BJ (cell line): ENCODE measurements around the gene ID2. TPM values are rescaled to one million over a fixed set of nuclear protein-coding genes. Genes with fewer than 3 reads are reported as not detected.

Source experiments
- CTCF ChIA-PET: fragments of 350-600 bp; formaldehyde crosslinking; extraction: SDS; loops from one replicate; lab custom pipeline; 2021; ENCODE audit warnings: antibody characterized with exemption, inconsistent platforms; lab: Yijun Ruan, JAX
- POLR2A ChIA-PET: fragments of 300-600 bp; sonication (Branson Sonifier 250); formaldehyde crosslinking; extraction: SDS; loops from one replicate; lab custom pipeline; 2021; ENCODE audit warnings: antibody characterized with exemption; lab: Charles Lee
- DNase-seq: peaks from one replicate; pipeline ENCODE4 v3.0.0-alpha.2; 2011; ENCODE audit warnings: low read depth
- H3K27me3 ChIP-seq: 2 replicates; pipeline ENCODE4 v1.6.0; 2011; ENCODE audit warnings: low read length; ENCODE audit not compliant: control insufficient read depth, insufficient read depth
- H3K36me3 ChIP-seq: 2 replicates; pipeline ENCODE4 v1.5.1; 2011; ENCODE audit warnings: low read length; ENCODE audit not compliant: control insufficient read depth, insufficient read depth
- H3K4me3 ChIP-seq: 2 replicates; pipeline ENCODE4 v1.5.1; 2011; ENCODE audit warnings: low read depth, mild to moderate bottlenecking, control low read depth, low read length
- polyA plus RNA-seq: library from polyadenylated mRNA; depleted of rRNA; stranded (reverse); fragments of >200 nt; gene quantifications from 2 replicates; pipeline ENCODE4 v1.2.3, GENCODE V29; 2011
- TF ChIP-seq, protein P1 (sequence below): IDR thresholded peaks from 2 replicates; pipeline ENCODE4 v1.5.1; 2011; ENCODE audit warnings: low read depth, mild to moderate bottlenecking, control low read depth, inconsistent platforms, low read length, moderate library complexity; ENCODE audit not compliant: insufficient read depth

ID2 gene
- polyA plus RNA-seq, 1 experiment, result 242 TPM

DNA sequence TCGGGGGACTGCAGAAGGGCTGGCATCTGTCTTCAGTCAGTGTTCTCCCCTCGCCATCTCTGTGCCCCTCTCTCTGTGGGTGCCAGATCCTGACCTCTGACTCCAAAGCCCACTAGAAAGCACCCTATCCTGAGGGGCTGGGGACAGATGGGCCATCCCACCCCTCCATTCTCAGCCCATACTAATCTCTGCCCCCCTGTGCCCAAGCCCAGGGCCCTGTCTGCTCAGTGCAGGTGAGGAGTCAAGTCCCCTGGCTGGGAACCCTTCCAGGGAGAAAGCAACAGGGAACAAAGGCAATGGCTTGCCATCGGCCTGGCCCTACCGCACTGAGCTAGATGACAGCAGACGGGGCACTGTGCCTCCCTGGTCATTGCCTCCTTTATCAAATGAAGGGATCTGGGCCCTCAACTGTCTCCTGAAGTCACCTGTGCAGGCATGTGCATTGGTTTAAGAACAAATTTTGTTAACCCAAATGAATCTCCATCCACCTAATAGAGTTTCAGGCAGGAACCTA, 42.7 kb upstream of the ID2 start:
- no peaks in the 10 kb centered on the region for H3K36me3 ChIP-seq
- no peak overlapping the region for H3K4me3 ChIP-seq
- ChIA-PET POLR2A (no interaction called here), CTCF (interaction anchor here (1.1 kb wide), 1 partner anchor 44 kb away, joined by 4 read pairs; no protein-coding TSS in a partner anchor)
- TF ChIP-seq, protein P1, sequence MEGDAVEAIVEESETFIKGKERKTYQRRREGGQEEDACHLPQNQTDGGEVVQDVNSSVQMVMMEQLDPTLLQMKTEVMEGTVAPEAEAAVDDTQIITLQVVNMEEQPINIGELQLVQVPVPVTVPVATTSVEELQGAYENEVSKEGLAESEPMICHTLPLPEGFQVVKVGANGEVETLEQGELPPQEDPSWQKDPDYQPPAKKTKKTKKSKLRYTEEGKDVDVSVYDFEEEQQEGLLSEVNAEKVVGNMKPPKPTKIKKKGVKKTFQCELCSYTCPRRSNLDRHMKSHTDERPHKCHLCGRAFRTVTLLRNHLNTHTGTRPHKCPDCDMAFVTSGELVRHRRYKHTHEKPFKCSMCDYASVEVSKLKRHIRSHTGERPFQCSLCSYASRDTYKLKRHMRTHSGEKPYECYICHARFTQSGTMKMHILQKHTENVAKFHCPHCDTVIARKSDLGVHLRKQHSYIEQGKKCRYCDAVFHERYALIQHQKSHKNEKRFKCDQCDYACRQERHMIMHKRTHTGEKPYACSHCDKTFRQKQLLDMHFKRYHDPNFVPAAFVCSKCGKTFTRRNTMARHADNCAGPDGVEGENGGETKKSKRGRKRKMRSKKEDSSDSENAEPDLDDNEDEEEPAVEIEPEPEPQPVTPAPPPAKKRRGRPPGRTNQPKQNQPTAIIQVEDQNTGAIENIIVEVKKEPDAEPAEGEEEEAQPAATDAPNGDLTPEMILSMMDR, result no peak
- H3K27me3 ChIP-seq, result no peaks in the 10 kb centered on the region
- no peak for DNase-seq

GRCh38 chr2:8640498-8640897, 41.4 kb upstream of the ID2 start:
- Histone ChIP-seq H3K36me3 (no peaks in the 10 kb centered on the region), H3K4me3 (no peak overlapping the region), H3K27me3 (no peaks in the 10 kb centered on the region)
- TF ChIP-seq, protein P1, result no peak
- POLR2A ChIA-PET, result no interaction called here
- CTCF ChIA-PET, result interaction anchor here (0.7 kb wide), 1 partner anchor 23 kb away, joined by 3 read pairs; no protein-coding TSS in a partner anchor
- no peak for DNase-seq

DNA sequence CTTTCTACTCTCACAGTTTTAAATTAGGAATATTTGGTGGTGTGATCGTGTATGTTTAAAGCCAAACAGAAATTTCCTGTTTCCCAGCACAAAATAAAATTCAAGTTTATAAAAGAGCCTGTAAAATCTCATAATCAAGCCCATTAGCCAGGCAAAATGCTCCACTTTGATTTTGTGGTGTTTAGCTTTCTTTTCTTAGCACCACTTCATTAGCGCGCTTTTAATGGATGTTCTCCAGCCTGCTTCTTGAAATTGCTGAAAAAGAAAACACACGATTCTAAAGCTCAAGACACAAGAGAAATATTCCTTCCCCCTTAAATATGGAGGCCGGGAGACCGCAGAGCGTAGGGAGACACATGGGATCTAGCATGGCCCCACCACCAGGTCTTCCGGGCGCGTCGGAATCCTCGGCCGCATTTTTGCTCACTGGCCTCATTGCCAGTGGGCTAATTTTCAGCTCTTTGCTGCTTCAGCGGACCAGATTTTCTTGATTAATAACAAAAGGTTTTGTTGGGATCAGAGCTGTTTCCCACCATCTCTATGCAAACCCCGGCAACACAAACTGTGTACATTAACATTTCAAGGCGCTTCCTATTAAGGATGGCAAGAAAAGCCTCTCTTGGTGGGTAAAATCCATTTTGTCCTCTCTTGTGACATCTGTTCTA, 40.4 kb upstream of the ID2 start:
- ChIA-PET CTCF (no interaction called here), POLR2A (no interaction called here)
- Histone ChIP-seq H3K4me3 (no peak overlapping the region), H3K36me3 (no peaks in the 10 kb centered on the region), H3K27me3 (no peaks in the 10 kb centered on the region)
- TF ChIP-seq, protein P1, result no peak
- no peak for DNase-seq

GRCh38 chr2:8642366-8643068, 39.3 kb upstream of the ID2 start:
- Histone ChIP-seq H3K36me3 (no peaks in the 10 kb centered on the region), H3K4me3 (no peak overlapping the region), H3K27me3 (no peaks in the 10 kb centered on the region)
- TF ChIP-seq, protein P1, result no peak
- CTCF ChIA-PET, result interaction anchor here (0.6 to 1.5 kb wide), 3 partner anchors 11 to 14 kb away, joined by 3 to 5 read pairs (median 3); no protein-coding TSS in a partner anchor
- POLR2A ChIA-PET, result no interaction called here
- DNase-seq, result no peak

DNA sequence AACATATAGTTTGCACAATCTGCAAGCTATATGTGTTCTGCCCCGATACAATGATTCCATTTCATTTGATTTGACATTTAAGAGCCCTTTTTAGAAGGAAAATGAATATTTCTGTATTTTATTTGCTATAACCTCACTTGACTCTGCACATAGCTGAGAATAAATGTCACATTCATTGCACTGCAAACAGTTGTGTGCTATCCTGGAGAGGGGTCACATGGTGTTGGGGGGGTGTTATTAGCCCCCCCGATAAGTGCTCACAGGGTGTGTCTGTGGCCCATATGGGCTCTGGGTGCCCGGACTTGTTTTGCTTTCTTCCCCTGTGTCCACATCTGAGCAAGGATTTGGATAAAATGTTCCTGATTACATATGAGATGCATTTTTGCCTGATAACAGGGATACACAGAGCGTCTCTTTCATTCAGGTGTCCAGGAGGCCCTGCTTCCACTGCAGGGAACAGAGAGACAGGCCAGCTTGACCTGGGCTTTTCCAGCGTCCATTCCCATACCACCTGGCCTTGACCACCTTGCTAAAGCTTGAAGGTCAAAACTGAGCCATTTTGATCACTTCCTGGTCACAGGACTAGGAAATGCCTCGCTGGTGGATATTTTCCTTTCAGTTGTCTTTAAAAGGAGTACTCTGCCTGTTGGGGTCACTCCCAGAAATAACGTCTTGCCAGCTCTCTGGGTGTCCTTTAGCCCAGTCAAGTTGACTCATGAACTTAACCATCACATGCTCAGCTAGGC, 38.4 kb upstream of the ID2 start:
- no peak for DNase-seq
- TF ChIP-seq, protein P1, result no peak
- H3K27me3 ChIP-seq, result no peaks in the 10 kb centered on the region
- no peaks in the 10 kb centered on the region for H3K36me3 ChIP-seq
- ChIA-PET CTCF (interaction anchor here (0.7 to 1.5 kb wide), 4 partner anchors 10 to 100 kb away, joined by 3 to 5 read pairs (median 4); no protein-coding TSS in a partner anchor), POLR2A (no interaction called here)
- no peak overlapping the region for H3K4me3 ChIP-seq
